NCI-H2107 (cell line): ENCODE results near the gene AHR.
"Not testable (repeated sequence)": the region's sequence is repeated elsewhere in the genome, so short reads cannot be mapped to it uniquely, and the experiment has no call there.

Source experiments
- DNase-seq: peaks from one replicate; lab custom pipeline; 2025; lab: John Stamatoyannopoulos, UW

The AHR gene

DNA sequence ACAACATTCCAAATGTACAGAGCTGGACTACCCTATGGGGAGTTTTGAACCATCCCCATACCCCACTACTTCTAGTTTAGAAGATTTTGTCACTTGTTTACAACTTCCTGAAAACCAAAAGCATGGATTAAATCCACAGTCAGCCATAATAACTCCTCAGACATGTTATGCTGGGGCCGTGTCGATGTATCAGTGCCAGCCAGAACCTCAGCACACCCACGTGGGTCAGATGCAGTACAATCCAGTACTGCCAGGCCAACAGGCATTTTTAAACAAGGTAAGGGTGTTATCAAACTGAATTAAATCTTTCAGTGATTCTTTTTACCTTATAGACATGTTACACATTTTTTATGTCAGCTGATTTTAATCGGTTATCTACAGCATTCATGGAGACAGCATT lies 41.5 kb downstream of the AHR start:
- DNase-seq = no peak

DNA sequence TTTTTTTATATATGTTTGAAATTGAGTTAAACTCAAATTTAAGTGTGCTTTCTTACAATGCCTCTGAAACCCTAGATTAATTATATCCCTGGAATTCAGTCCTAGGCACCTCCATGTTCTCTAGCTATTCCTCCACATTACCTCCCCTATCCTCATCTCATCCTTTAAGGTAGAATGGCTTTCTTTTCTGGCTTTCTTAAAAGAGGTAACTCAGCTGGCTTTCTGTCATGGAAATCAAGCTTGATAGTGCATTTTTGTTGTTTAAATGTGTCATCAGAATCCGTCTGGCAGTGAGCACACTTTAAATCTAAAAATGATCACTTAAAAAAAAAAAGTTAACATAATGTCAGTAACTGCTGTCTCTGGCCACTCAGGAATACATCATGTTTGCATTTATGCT lies 42.2 kb downstream of the AHR start:
- DNase-seq = no peak

DNA sequence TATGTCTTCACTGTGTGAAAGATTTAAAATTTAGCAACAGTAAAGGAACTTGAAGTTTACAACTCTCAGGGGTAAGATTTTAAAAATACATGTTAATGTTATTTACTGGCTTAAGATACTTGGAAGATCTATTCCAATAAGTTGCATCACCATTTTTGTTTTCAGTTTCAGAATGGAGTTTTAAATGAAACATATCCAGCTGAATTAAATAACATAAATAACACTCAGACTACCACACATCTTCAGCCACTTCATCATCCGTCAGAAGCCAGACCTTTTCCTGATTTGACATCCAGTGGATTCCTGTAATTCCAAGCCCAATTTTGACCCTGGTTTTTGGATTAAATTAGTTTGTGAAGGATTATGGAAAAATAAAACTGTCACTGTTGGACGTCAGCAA lies 44.3 kb downstream of the AHR start:
- no peak for DNase-seq

DNA sequence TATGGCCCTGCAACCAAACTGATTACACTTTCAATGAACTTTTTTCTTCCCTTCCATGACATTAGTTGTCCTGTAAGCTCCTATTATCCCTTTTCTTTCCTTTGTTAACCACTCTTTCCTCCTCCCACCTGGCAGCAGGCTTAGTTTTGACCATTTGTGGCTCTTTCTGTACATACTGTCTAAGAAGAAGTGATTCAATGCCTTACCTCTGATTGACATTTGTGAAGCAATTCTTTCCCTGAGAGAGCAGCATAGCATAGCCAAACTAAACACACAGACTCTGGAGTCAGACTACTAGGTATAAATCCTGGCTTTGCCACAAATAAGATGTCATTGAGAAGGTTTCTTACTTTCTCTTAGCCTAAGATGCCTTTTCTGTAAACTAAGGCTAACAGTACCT lies 48.9 kb downstream of the AHR start:
- no peak for DNase-seq

DNA sequence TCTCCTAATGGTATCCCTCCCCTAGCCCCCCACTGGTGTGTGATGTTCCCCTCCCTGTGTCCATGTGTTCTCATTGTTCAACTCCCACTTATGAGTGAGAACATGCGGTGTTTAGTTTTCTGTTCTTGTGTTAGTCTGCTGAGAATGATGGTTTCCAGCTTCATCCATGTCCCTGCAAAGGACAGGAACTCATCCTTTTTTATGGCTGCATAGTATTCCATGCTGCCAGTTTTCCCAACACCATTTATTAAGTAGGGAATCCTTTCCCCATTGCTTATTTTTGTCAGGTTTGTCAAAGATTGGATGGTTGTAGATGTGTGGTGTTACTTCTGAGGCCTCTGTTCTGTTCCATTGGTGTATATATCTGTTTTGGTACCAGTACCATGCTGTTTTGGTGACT lies 50.5 kb downstream of the AHR start:
- not testable (repeated sequence) for DNase-seq

DNA sequence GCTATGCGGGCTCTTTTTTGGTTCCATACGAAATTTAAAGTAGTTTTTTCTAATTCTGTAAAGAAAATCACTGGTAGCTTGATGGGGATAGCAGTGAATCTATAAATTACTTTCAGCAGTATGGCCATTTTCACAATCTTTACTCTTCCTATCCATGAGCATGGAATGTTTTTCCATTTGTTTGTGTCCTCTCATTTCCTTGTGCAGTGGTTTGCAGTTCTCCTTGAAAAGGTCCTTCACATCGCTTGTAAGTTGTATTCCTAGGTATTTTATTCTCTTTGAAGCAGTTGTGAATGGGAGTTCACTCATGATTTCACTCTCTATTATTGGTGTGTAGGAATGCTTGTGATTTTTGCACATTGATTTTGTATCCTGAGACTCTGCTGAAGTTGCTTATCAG lies 51.9 kb downstream of the AHR start:
- not testable (repeated sequence) for DNase-seq

DNA sequence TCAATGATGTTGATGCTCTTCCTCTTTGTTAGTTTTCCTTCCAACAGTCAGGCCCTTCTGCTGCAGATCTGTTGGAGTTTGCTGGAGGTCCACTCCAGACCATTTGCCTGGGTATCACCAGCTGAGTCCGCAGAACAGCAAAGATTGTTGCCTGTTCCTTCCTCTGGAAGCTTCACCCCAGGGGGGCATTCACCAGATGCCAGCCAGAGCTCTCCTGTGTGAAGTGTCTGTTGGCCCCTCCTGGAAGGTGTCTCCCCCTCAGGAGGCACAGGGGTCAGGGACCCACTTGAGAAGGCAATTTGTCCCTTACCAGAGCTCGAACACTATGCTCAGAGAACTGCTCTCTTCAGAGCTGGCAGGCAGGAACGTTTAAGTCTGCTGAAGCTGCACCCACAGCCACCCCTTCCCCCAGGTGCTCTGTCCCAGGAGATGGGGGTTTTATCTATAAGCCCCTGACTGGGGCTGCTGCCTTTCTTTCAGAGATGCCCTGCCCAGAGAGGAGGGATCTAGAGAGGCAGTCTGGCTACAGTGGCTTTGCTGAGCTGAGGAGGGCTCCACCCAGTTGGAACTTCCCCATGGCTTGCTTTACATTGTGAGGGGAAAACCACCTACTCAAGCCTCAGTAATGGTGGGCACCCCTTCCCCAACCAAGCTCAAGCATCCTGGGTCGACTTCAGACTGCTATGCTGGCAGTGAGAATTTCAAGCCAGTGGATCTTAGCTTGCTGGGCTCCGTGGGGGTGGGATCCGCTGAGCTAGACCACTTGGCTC lies 55.4 kb downstream of the AHR start:
- DNase-seq = not testable (repeated sequence)

DNA sequence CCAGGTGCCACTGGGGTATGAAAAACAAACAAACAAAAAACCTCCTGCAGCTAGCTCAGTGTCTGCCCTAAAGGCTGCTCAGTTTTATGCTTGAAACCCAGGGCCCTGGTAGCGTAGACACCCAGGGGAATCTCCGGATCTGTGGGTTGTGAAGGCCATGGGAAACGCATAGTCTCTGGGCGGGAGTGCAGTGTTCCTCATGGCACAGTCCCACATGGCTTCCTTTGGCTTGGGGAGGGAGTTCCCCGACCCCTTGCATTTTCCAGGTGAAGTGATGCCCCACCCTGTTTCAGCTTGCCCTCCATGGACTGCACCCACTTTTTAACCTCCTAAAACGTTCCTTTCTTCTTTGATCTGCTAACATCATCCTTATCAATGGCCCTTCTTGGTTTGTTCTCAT lies 56.0 kb downstream of the AHR start:
- DNase-seq = no peak

DNA sequence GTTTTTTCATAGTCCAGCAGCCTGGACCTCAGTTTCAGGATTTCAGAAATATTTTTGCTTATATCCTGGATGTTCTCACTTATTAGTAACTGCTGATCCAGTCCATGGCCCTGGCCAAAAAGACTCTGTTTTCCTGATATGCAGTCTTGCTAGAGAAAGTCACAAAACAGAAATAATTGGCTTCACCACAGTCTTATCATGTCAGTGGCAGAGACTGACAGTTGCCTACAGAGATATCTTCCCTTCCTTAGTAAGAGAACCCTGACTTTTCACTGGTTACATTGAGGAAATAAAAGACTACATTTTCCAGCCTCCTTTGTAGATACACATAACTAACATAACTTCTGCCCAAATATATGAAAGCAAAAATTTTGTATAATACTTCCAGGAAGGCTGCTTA lies 56.6 kb downstream of the AHR start:
- no peak for DNase-seq

DNA sequence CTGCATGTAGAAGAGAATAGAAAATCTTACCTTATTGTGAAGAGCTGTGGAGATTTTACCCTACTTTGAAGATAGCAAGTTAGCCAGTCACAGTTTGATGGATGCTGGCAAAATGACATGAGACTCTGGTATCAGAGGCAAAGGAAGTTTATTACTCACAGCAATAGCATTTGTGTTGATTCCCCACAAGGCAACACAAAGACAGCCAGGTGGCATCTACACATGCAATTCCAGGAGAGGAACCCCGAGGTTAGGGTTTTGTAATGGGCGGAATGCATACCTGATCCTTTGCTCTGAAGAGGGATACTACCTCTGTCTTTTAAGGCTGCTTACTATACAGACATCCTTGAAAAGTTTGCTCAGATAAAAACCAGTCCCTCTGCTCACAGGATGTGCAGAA lies 59.5 kb downstream of the AHR start:
- no peak for DNase-seq

DNA sequence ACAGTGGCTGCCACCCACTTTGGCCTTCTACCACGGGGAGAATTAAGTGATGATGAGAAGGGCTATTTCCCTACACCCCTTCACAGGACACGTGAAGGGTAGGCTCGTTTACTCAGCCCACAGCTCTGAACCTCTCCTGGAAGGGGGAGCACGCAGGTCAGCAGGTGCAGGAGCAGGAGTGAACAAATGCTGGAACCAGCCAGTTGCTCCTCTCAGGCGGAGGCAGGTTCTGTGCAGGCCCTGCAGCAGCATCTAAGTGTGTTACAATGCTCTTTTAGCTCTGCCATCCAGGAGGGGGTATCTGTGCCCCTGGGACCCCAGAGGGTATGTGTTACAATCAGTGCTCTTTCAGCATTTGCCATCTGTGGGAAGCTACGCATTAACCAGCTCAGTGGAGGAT lies 61.2 kb downstream of the AHR start:
- DNase-seq = no peak

DNA sequence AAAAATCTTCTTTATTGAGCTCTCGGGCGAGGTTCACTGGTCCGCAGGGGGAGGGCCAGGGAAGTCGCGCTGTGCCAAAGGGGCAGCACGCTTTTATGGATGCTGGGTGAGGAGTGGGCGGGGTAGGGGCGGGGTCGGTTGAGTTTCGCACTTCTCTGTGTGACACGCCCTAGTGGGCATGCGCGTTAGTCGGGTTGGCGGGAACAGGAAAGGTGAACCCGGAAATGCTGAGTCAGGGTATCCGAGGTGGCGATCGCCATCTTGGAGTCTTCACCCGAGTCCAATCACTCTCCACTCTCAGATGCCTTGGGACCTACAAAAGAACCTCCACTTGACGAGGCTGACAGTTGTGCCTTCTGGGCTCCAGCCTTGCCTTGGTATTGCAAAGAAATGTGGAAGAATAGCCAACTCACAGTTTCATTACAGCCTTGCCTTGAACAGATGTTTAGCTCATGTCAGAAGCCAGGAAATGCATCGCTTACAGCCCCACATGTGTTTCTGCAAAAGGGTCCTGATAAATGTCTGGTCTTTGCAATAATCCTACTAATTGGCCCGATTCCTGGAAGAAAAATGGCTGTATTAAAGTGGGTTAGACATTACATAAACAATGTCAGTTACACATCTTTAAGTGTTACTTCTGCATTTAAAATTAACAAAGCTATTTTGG lies 64.1 kb downstream of the AHR start:
- DNase-seq = no peak

DNA sequence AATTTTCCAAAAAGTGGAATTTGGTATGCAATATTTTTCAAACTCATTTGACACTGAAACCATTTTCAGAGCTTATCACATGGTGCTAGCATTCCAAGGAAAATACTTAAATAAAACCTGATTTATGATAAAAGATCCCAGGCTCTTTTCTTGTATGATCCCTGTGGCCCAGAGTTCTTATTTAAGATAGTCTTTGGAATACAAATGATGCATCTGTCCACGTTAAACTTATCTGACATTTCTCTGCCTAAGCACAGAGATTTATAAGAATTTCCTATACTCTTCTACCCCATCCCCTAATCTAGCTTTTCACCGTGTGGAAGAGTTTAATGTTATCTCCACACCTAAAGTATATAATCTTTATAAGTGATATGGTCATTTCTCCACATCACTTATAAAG lies 66.2 kb downstream of the AHR start:
- DNase-seq = no peak

DNA sequence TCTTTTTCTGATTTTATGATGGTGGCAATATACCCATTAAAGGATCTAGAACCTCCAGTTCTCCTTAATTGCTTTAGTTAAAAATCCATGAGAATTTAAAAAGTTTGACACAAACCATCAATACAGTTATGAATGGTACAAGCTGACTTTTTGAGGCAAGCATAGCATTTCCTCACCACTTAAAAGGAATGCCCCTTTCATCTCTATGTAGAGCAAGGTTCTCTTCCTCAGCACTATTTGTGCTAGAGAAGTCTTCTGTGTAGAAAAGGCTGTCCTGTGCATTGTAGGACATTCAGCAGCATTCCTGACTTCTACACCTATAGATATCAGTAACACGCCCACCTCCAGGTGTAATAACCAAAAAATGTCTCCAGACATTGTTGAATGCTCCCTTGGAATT lies 67.3 kb downstream of the AHR start:
- no peak for DNase-seq

DNA sequence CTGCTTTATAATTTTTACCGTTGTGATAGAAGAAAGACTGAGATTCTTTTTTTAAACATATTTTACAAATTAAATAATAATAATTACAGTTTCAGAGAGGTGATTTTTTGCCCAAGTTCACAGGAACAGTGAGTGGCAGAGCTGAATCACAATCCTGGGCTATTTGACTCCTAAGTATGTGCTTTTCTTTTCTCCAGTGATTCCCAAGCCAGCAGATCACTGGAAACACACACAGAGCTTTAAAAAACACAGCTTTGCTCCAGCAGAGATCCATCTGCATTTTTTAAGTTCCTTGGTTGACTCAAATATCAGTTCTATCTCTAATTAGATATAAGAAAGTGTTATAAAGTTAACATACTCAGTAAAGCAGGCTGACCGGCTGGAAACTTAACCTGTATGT lies 69.0 kb downstream of the AHR start:
- no peak for DNase-seq

DNA sequence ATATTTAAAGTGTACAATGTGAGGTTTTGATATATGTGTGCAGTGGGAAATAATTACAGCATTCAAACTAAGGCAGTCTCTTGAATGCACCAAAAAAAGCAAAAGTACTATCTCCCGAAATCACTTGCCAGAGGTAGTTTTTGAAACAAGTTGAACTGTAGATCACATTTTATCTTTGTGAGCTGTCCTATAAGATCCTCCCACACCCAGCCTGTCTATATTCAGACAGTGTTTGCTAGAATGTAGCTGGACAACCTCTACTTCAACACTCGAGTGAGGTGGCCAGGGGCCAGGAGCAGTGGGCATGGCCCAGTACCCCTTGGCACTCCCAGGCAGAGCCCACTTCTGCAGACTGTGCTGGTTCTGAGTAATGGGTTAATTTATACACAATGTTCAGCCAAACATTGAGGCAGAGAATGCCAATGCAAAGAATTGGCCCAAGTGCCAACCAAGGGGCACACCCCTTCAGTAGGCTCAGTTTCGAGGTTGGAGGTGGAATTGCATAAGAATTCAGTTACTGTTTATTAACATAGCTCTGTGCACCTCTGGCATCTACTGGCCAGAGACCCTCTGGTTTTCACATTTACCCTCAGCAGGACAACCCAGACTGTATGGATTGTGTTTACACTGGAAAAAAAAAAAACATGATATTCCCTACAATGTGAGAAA lies 70.5 kb downstream of the AHR start:
- DNase-seq = no peak

DNA sequence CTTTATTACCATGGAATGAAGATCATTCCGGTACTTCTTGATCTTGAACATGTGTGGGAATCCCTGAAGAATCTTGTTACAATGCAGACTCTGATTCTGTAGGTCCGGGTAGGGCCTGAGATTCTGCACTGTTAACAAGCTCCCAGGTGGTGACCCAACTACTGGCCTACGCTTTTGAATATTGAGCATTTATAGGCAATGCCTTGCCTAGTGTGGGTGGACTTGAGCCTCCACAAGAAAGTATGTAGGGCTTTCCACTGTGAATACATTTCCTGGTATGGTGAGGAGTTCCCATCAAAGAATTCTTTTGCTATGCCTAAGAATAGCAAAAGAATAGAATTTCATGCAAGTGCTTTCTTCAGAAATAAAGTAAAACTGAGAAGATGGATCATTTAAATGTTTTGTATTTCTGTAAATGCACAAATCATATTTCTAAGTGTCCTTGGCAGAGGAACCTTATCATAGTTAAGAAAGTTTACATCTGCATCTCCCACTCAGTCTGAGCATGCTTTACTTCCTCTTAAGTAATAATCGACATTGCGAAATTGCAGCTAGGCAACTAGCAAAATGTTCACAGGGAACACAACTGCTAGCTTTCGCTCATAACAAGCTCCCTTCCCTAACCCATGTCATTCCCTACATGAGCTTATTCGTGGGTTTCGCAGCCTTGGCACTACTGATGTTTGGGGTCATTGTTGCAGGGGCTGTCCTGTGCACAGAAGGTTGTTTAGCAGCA lies 71.4 kb downstream of the AHR start:
- DNase-seq = no peak

DNA sequence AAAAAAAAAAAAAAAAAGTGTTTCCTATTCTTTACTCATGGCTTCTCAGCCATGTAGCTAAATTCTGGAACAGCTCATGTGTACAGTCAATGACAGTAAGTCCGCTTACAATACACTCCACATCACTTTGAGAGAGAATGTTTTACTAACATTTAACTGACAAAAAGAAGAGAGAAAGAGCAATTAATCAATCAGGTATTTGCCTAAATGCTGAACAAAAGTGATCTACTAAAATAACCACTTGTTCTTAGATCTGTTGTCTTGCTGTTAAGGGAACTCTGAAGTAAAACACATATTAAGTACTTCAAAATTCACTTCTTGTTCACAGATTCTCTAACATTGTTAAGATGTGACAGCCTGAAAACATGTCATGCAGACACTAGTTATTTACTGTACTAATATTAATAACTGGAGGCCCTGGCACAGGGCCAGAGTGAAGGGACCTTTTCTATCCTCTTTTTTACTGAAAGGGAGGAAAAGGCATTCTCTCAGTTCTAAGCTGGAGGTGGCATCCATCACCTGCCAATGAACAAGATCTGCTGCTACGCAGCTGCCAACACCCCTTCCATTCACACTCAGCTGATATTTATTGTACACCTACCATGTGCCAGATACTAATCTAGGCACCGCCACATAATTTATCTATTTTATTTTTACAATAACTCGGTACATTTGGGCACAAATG lies 72.6 kb downstream of the AHR start:
- DNase-seq = no peak

DNA sequence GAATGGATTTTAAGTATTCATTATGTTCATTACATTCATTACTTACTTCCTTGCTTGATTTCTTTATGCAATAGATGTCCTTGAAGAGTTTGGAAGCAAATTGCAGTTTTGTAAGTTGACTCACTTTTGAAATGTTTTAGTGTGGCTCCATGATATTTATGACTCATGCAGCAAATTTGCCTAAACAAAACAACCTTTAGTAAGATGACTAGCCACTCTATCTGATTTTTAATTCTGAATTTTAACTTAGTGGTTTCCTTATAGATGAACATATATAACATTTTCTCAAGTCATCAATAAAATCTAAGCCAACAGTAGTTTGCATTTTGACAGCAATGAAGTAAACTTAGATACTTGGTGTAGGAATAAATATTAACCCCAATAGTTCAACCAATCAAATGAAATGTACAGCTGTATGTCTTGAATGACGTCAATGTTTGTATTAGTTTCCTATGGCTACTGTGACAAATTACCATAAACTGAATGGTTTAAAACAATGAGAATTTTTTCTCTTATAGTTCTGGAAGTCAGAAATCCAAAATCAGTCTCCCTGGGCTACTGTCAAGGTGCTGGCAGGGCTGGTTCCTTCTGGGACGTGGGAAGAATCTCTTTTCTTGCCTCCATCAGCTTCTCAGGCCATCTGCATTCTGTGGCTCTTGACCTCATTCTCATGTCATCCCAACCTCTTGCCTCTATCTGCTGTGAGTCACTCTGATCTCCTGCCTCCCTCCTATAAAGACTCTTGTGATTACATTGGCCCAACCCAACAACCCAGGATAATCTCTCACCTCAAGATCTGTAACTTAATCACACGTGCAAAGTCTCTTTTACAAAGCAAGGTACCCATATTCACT lies 73.4 kb downstream of the AHR start:
- no peak for DNase-seq

DNA sequence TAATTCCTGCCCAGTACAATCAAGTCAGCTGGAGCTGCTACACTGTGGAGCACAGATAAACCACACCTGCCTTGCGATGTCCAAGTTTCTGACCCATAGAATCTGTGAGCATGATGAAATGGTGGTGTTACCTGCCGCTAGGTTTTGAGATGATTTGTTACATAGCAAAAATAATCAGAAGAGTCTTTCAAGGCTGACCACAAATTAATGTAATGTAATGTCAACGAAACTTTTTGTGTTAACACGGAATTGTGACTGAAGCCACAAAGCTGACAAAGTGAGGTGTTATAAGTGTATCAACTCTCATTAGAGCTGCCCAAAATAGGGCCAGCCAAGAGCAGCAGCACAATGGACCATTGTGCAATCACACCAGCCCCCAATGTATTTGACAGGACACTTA lies 75.7 kb downstream of the AHR start:
- no peak for DNase-seq

DNA sequence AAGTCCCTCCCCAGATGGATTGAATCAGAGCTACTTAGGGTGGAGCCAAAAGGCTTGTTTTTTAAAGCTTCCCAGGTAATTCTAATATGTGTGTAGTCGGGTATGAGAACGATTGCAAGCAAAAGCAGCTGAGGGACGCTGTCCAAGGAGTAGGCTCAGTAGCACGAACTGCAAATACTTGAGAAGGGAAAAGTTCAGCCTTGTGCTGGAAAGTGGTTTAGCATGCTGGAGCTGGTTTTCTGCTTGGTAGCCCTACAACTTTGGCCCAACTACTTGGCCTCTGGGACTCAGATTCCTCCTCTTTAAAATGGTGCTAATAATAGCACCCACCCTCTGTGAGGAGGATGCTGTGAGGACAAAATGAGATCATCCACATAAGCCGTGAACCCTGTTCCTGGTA lies 76.2 kb downstream of the AHR start:
- DNase-seq = no peak
